ENCODE data around the gene CETP.
"Not testable (repeated sequence)": the region's sequence is repeated elsewhere in the genome, so short reads cannot be mapped to it uniquely, and the experiment has no call there.

Gene CETP

DNA sequence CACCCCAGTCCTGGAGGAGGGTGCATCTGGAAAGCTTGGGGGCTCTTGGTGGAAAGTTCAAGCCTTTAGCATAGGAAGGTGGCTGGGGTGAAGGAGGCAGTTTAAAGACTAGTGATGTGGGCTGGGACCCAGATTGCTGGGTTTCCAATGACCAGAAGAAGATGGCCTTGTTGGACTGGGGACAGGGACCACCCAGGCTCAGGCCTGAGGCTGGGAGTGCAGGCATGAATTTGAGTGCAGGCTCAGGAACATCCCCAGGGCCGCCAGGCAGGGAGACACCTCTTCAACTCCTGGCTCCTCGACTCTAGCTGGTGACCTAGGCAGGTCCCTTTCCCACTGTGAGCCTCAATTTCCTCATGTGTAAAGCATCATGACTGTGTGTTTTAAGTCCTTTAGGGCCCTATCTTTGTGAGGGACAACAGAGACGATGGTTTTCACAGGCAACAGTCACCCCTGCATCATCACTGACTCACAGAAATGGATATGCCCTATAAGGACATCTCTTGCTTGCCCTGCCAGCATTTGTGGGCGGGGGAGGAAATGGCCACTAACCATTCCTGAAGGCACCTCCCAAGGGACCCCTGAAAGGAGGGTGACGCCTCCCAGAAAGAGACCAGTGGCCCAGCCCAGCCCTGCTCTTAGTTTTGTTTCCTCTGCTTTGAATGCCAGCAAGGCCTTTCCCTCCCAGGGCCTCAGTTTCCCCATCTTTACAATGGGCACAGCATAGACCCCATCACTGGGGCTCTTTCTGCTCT lies 38.7 kb downstream of the CETP start:
- DNase-seq (ENCODE audit: low read depth, low spot score): no peak
- Histone ChIP-seq H3K9ac (ENCODE audit: insufficient read length, low read depth) (no peak overlapping the region), H3K36me3 (ENCODE audit: insufficient read depth, insufficient read length, low read length) (no peaks in the 10 kb centered on the region), H3K27me3 (ENCODE audit: insufficient read depth, insufficient read length) (no peaks in the 10 kb centered on the region), H3K9me3 (ENCODE audit: insufficient read depth, low read length) (no peaks in the 10 kb centered on the region), H3K4me3 (ENCODE audit: insufficient read length, low read depth) (no peak overlapping the region), H3K4me1 (ENCODE audit: insufficient read depth, insufficient read length) (peaks cover 2% of the 10 kb centered on the region)
- TF ChIP-seq ZNF274 (IDR thresholded peaks at IDR 0.05; ENCODE audit: low read depth, low read length): no peak
- no peak for TF ChIP-seq SUZ12 (IDR thresholded peaks at IDR 0.05; ENCODE audit: extremely low read depth, insufficient read depth, insufficient read length)
- no peak for TF ChIP-seq YY1 (IDR thresholded peaks at IDR 0.05; ENCODE audit: insufficient read depth, insufficient read length)

GRCh38 chr16:57001026-57001679 lies 39.4 kb downstream of the CETP start:
- DNase-seq (ENCODE audit: low read depth, low spot score): no peak

DNA sequence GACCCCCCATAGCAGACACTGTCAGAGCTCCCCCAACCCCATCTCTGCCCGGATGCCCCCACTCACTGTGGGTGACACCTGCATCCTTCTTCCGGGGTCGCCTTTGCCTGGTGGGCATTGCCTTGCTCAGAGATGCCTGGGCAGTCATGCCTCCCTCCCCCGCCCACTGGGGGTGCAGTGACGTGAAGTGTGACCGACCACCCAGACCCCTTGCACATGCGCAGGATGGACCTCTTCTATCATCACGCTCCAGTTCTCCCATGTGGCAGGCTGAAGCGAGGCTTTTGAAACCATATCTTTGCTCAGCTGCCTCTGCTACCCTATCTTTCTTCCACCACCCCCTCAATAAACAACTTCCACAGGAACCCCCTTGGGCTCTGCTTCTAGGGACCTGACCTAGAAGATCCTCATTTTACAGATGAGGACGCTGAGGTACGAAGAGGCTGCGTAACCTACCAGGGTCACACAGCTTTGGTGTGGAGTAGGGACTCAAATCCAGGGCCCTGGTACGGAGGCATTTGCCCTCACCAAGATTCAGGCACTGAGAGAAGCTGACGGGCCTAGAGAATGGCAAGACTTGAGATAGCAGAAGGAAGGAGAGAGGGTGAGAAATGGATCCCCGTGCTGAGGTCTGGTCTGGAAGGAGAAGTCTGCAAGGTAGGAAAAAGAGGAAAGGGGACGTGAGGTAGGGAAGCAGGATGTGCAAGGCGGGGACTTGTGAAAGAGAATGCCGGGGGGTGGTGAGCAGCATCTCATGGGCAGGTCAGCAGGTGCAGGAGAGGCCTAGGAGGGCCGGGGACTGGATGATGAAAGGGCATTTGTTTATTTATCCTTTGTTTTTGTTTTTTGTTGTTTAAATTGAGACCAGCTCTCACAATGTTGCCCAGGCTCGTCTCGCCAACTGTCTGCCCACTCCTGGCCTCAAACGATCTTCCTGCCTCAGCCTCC lies 42.0 kb downstream of the CETP start:
- Histone ChIP-seq H3K4me3 (ENCODE audit: insufficient read length, low read depth) (no peak overlapping the region), H3K9me3 (ENCODE audit: insufficient read depth, low read length) (no peaks in the 10 kb centered on the region), H3K9ac (ENCODE audit: insufficient read length, low read depth) (no peak overlapping the region), H3K27me3 (ENCODE audit: insufficient read depth, insufficient read length) (no peaks in the 10 kb centered on the region), H3K4me1 (ENCODE audit: insufficient read depth, insufficient read length) (peaks cover 2% of the 10 kb centered on the region), H3K36me3 (ENCODE audit: insufficient read depth, insufficient read length, low read length) (no peaks in the 10 kb centered on the region)
- no peak for DNase-seq (ENCODE audit: low read depth, low spot score)
- TF ChIP-seq YY1 (IDR thresholded peaks at IDR 0.05; ENCODE audit: insufficient read depth, insufficient read length): no peak
- TF ChIP-seq SUZ12 (IDR thresholded peaks at IDR 0.05; ENCODE audit: extremely low read depth, insufficient read depth, insufficient read length): no peak
- no peak for TF ChIP-seq ZNF274 (IDR thresholded peaks at IDR 0.05; ENCODE audit: low read depth, low read length)

More at GRCh38 chr16:57001026-57001679, 39.4 kb downstream of the CETP start:
- Histone ChIP-seq H3K27me3 (ENCODE audit: insufficient read depth, insufficient read length) (no peaks in the 10 kb centered on the region), H3K9ac (ENCODE audit: insufficient read length, low read depth) (no peak overlapping the region), H3K4me1 (ENCODE audit: insufficient read depth, insufficient read length) (peaks cover 2% of the 10 kb centered on the region), H3K4me3 (ENCODE audit: insufficient read length, low read depth) (no peak overlapping the region), H3K36me3 (ENCODE audit: insufficient read depth, insufficient read length, low read length) (no peaks in the 10 kb centered on the region), H3K9me3 (ENCODE audit: insufficient read depth, low read length) (no peaks in the 10 kb centered on the region)
- TF ChIP-seq ZNF274 (IDR thresholded peaks at IDR 0.05; ENCODE audit: low read depth, low read length) (no peak), YY1 (IDR thresholded peaks at IDR 0.05; ENCODE audit: insufficient read depth, insufficient read length) (no peak), SUZ12 (IDR thresholded peaks at IDR 0.05; ENCODE audit: extremely low read depth, insufficient read depth, insufficient read length) (no peak)

GRCh38 chr16:57004387-57005250 lies 42.9 kb downstream of the CETP start:
- no peak for DNase-seq (ENCODE audit: low read depth, low spot score)
- no peaks in the 10 kb centered on the region for H3K36me3 ChIP-seq (ENCODE audit: insufficient read depth, insufficient read length, low read length)
- no peaks in the 10 kb centered on the region for H3K27me3 ChIP-seq (ENCODE audit: insufficient read depth, insufficient read length)
- H3K4me3 ChIP-seq (ENCODE audit: insufficient read length, low read depth): no peak overlapping the region
- no peak overlapping the region for H3K9ac ChIP-seq (ENCODE audit: insufficient read length, low read depth)
- TF ChIP-seq SUZ12 (IDR thresholded peaks at IDR 0.05; ENCODE audit: extremely low read depth, insufficient read depth, insufficient read length) (no peak), ZNF274 (IDR thresholded peaks at IDR 0.05; ENCODE audit: low read depth, low read length) (no peak), YY1 (IDR thresholded peaks at IDR 0.05; ENCODE audit: insufficient read depth, insufficient read length) (no peak)
- H3K4me1 ChIP-seq (ENCODE audit: insufficient read depth, insufficient read length): peaks cover 2% of the 10 kb centered on the region
- H3K9me3 ChIP-seq (ENCODE audit: insufficient read depth, low read length): no peaks in the 10 kb centered on the region

- H3K27me3 ChIP-seq (ENCODE audit: insufficient read depth, insufficient read length); H3K36me3 ChIP-seq (ENCODE audit: insufficient read depth, insufficient read length, low read length); H3K4me3 ChIP-seq (ENCODE audit: insufficient read length, low read depth); H3K9me3 ChIP-seq (ENCODE audit: insufficient read depth, low read length); H3K9ac ChIP-seq (ENCODE audit: insufficient read length, low read depth); DNase-seq (ENCODE audit: low read depth, low spot score); H3K4me1 ChIP-seq (ENCODE audit: insufficient read depth, insufficient read length): not testable (repeated sequence)
Measured at GRCh38 chr16:57005597-57005996, 43.8 kb downstream of the CETP start.

DNA sequence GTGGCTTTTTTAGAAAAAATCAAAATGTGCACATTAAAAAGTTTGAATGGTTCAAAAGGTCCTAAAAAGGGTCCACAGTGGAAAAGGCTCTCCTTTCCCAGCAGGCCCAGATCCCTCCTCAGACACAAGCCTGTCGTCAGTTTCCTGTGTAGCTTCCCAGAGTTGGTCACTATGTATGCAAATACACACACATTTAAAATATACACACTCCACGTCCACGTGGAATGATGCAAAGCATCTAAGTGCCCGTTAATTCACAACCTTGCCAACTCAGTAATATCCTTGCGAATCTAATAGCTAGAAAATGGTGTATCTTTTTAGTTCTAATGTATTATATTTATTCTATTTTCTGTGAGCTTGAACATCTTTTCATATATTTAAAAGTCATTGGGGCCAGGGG lies 45.3 kb downstream of the CETP start:
- no peaks in the 10 kb centered on the region for H3K9me3 ChIP-seq (ENCODE audit: insufficient read depth, low read length)
- no peak for DNase-seq (ENCODE audit: low read depth, low spot score)
- no peaks in the 10 kb centered on the region for H3K4me1 ChIP-seq (ENCODE audit: insufficient read depth, insufficient read length)
- no peaks in the 10 kb centered on the region for H3K36me3 ChIP-seq (ENCODE audit: insufficient read depth, insufficient read length, low read length)
- H3K27me3 ChIP-seq (ENCODE audit: insufficient read depth, insufficient read length): no peaks in the 10 kb centered on the region
- H3K4me3 ChIP-seq (ENCODE audit: insufficient read length, low read depth): no peak overlapping the region
- H3K9ac ChIP-seq (ENCODE audit: insufficient read length, low read depth): no peak overlapping the region
- TF ChIP-seq SUZ12 (IDR thresholded peaks at IDR 0.05; ENCODE audit: extremely low read depth, insufficient read depth, insufficient read length) (no peak), ZNF274 (IDR thresholded peaks at IDR 0.05; ENCODE audit: low read depth, low read length) (no peak), YY1 (IDR thresholded peaks at IDR 0.05; ENCODE audit: insufficient read depth, insufficient read length) (no peak)

Data from NT2/D1 (cell line).